GM18868 (cell line): ENCODE measurements around the gene GIMAP2.
"Not testable (repeated sequence)": the region's sequence is repeated elsewhere in the genome, so short reads cannot be mapped to it uniquely, and the experiment has no call there.

Source experiments
- ATAC-seq: cut with Tn5 transposase; IDR thresholded peaks from one replicate; pipeline ENCODE4 v1.9.1; 2021; ENCODE audit warnings: mild to moderate bottlenecking, moderate library complexity; ENCODE audit not compliant: unreplicated experiment

Gene GIMAP2

GRCh38 chr7:150685219-150686029 lies at the start of gene GIMAP2:
TSS of gene GIMAP2 (plus strand) at chr7:150685706. CDS start at chr7:150687060, 1,354 bp downstream.
- ATAC-seq, result peak; percentile 90

DNA sequence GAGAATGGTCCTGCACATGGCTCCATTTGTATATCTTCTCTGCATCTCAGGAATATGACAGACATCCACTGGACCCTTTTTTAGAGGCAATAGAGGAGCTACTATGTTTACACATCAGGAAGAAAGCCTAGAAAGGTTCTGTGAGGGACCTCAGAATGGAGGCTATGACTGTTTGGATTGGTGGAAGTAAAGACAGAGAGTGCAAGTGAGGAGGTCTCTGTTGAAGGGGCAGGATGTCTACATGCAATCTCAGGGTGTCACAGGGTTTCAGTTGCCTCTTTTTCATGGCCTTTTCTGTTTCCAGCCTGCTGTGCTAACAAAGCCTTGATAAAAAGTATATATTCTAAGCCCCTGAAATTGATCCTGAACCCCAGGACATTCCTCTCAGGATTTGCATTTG lies 43.7 kb upstream of the GIMAP2 start:
- no peak for ATAC-seq

- ATAC-seq, result no peak
Observed at GRCh38 chr7:150642926-150643325, 42.6 kb upstream of the GIMAP2 start.

DNA sequence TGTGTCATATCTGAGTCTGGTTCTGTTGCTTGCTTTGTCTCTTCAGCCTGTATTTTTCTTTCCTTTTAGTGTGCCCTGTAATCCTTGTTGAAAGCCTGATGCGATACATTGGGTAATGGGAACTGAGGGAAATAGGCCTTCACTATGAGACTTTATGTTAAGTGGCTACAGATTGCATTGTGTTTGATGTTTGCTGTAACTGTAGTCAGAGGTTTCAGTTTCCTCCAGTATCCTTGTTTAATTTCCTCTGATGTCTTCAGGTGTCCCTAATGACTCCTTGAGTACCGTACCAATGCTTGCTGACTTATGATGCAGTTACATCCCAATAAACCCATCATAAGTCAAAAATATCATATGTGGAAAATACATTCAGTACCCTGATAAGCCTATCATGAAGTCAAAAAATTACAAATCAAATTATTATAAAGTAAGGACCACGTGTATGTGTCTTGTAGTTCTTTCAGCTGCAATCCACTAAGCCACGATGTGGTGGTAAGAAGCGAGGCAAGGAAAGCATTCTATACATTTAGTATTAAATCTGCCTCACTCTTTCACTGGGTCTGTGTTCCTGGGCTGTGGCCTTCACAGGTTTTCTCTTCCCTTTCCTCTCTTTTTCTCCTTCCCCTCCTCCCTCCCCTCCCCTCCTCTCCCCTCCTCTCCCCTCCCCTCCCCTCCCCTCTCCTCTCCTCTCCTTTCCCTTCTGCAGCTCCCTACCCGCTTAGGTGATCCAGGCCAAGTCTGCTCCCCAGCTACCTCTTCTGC lies 40.1 kb upstream of the GIMAP2 start:
- ATAC-seq, result no peak

GRCh38 chr7:150648353-150649079 lies 37.0 kb upstream of the GIMAP2 start:
- ATAC-seq, result no peak

DNA sequence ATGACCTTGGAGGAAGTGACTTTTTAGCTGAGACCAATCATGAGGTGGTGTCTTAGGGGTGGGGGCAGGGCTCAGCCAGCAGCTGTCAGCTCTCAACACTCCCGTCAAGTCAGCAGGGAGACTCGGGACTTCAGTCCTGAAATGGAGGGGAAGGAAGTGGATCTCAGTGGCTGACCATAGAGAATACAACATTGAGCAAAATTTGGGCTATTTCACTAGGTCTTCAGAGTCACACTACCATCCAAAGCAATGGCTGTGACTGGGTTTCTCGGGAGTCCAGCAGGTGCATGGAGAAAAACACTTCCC lies 36.5 kb upstream of the GIMAP2 start:
- no peak for ATAC-seq

GRCh38 chr7:150654692-150655091 lies 30.8 kb upstream of the GIMAP2 start:
- ATAC-seq, result no peak

- ATAC-seq, result no peak
Observed at GRCh38 chr7:150656047-150656446, 29.5 kb upstream of the GIMAP2 start.

DNA sequence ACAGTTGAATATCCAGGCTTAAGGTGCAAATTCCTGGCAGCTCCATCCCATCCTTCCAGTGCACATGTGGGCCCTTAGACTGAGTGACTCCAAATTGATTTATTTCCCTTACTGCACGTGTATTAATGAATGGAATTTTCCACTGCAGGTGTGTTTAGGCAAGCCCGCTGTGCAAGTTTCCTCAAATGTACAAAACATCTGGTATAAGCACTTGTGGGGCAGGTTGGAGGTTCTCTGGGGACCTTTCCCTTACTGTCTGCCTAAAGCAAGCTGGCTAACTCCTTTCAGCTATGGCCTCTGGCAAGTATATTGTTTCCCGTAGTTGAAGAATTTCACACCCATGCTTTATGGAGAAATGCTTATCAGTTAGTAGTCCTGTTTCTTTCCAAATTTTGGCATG lies 28.0 kb upstream of the GIMAP2 start:
- no peak for ATAC-seq

GRCh38 chr7:150660939-150661613 lies 24.4 kb upstream of the GIMAP2 start:
- ATAC-seq, result no peak

GRCh38 chr7:150662821-150663220 lies 22.7 kb upstream of the GIMAP2 start:
- ATAC-seq, result not testable (repeated sequence)

GRCh38 chr7:150663802-150664494 lies 21.6 kb upstream of the GIMAP2 start:
- ATAC-seq, result no peak

DNA sequence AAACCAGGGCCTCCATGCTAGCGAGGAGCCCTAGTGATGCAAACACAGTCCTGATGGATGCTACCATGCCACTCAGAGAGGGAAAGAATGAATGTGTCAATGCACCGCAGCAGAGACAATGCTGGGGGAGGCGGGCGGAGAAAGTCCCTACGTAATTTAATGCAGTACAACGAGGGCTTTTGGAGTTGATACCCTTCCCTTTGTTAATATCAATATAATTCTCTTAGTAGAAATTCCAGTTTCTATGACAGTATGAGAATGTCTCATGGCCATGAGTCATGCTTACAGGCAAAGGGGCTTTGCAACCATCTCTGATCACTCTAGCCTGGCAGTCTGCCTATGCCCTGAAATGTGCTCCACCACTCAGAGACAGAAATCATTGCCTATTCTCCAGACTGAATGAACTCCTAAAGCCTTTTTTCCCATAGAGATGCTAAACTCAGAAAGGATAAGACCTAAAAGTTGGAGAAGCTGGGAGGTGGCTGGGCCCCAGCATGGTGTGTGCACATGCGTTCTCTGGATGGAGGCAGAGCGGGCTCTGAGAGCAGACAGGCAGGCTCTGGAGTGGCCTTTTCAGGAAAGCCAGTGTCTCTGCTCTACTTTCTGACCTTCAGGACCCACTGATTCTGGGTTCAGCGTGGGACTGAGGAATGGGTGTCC lies 20.3 kb upstream of the GIMAP2 start:
- ATAC-seq, result no peak

DNA sequence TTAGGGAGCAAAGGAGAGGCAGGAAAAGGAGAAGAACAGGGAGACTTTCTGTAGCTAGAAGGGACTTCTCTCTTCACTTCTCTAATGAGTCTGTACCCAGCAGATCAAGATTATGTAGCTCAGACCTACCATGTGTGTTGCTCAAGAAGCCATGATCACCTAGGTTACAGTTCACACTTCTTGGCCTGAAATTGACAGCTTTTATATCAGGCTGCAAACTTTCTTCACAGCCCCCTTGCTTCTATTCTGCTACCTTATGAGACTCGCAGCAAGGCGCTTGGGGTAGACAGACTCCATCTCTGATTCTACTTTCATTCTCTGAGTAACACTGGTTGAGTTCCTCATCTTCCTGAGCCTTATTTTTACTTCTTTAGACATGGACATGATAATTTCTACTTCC lies 19.6 kb upstream of the GIMAP2 start:
- ATAC-seq, result no peak

DNA sequence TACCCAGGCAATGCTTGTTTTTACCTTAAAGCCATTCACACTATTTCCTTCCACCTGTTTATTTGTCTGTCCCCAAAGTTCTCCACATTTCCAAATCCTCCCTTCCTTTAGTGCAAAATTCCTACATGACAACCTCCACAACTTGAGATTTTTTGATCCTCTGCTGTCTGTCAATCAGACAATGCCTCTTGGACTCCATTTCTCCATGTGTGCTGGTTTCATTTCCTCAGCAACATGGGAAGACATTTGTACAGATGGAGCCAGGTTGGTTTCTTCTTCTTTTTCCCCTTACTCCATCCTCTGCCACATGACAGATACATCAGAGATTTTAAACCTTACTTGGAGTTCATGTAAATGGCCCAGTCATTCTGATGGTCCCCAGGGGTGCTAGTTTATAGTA lies 19.1 kb upstream of the GIMAP2 start:
- ATAC-seq, result no peak

DNA sequence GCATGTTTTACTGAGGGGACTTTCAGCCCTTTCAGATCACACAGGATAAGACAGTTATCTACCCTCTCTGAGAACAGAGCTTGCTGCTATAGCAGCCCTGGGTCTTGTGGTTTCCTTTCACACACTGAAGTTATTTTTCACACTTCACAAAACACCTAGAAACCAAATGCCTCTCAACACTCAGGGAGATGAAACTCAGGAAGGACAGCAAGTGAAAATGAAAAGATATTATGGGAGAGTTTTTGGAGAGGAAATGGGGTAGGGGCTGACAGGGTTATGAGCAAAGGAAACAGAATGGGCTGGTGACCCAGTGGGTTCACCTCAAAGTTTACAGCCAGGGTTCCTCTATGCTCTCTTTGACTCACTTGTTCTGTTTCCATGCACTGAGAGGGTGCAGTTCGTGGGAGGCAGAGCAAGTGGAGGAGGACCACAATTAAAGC lies 17.0 kb upstream of the GIMAP2 start:
- peak; percentile 78 for ATAC-seq

DNA sequence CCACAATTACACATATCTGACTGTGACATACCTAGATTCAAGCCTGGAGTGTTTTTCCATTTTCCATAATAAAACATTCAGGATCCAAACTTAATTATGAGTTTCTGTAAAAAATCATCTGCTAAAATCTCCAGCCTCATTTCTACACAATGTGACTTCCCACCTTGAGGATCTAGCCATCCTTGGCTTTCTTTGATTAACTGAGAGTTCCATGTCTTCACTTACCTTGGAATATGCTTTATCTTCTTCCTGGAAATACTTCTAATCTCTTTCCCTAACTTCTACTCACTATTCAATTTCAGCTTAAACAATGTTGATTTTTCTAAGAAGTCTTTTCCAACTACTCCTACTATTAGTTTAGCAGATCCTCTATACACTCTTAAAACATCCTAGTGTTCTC lies 16.5 kb upstream of the GIMAP2 start:
- no peak for ATAC-seq

- not testable (repeated sequence) for ATAC-seq
Observed at GRCh38 chr7:150671798-150672585, 13.5 kb upstream of the GIMAP2 start.

GRCh38 chr7:150675714-150676113 lies 9.8 kb upstream of the GIMAP2 start:
- ATAC-seq, result no peak
